GM19463 (cell line): ENCODE data around the gene HINFP.
"Not testable (repeated sequence)": the region's sequence is repeated elsewhere in the genome, so short reads cannot be mapped to it uniquely, and the experiment has no call there.

ENCODE experiments used
- ATAC-seq: cut with Tn5 transposase; IDR thresholded peaks from one replicate; pipeline ENCODE4 v1.9.1; 2021; ENCODE audit warnings: mild to moderate bottlenecking, moderate library complexity; ENCODE audit not compliant: unreplicated experiment

HINFP gene

GRCh38 chr11:119117004-119117706 is 4.2 kb upstream of the HINFP start:
- ATAC-seq, result no peak

- ATAC-seq, result no peak
Observed at GRCh38 chr11:119118227-119118626, 3.2 kb upstream of the HINFP start.

- no peak for ATAC-seq
Observed at GRCh38 chr11:119118946-119119345, 2.4 kb upstream of the HINFP start.

GRCh38 chr11:119120639-119121007 is 757 bp upstream of the HINFP start:
- no peak for ATAC-seq

- ATAC-seq, result no peak
Observed at GRCh38 chr11:119121811-119122124, 388 bp downstream of the HINFP start.

GRCh38 chr11:119125821-119126220 is 4.4 kb downstream of the HINFP start:
- ATAC-seq, result no peak

GRCh38 chr11:119126675-119127268 is 5.4 kb downstream of the HINFP start:
- ATAC-seq, result no peak

GRCh38 chr11:119130662-119131061 is 9.3 kb downstream of the HINFP start:
- ATAC-seq, result no peak

GRCh38 chr11:119134389-119134978 is 13.1 kb downstream of the HINFP start:
- no peak for ATAC-seq

- ATAC-seq, result not testable (repeated sequence)
Observed at GRCh38 chr11:119139276-119139675, 17.9 kb downstream of the HINFP start.

GRCh38 chr11:119144825-119145486 is 23.6 kb downstream of the HINFP start:
- no peak for ATAC-seq

- no peak for ATAC-seq
Observed at GRCh38 chr11:119145551-119145950, 24.2 kb downstream of the HINFP start.

- ATAC-seq, result no peak
Observed at GRCh38 chr11:119147604-119148333, 26.4 kb downstream of the HINFP start.

GRCh38 chr11:119148720-119149017 is 27.3 kb downstream of the HINFP start:
- ATAC-seq, result no peak

GRCh38 chr11:119149018-119149785 is 27.8 kb downstream of the HINFP start, which contains the start of gene ABCG4:
Gene ABCG4 (plus strand): TSS chr11:119149052. CDS start chr11:119149966, 914 bp downstream.
- no peak for ATAC-seq

GRCh38 chr11:119149786-119150275 is 28.5 kb downstream of the HINFP start:
- ATAC-seq, result no peak

- ATAC-seq, result no peak
Observed at GRCh38 chr11:119152043-119152442, 30.7 kb downstream of the HINFP start.

GRCh38 chr11:119152604-119153003 is 31.2 kb downstream of the HINFP start:
- ATAC-seq, result no peak

- no peak for ATAC-seq
Observed at GRCh38 chr11:119153049-119153818, 31.9 kb downstream of the HINFP start.

- no peak for ATAC-seq
Observed at GRCh38 chr11:119154178-119154577, 32.8 kb downstream of the HINFP start.
